ENCODE results near the gene COL4A4. TPM values are rescaled to one million over a fixed set of nuclear protein-coding genes. Genes with fewer than 3 reads are reported as not detected.

COL4A4 gene
- total and polyA plus RNA-seq, 2 donors (not counting 3 experiments of a cell fraction or from before 2014, with no cell fraction given): not detected

DNA sequence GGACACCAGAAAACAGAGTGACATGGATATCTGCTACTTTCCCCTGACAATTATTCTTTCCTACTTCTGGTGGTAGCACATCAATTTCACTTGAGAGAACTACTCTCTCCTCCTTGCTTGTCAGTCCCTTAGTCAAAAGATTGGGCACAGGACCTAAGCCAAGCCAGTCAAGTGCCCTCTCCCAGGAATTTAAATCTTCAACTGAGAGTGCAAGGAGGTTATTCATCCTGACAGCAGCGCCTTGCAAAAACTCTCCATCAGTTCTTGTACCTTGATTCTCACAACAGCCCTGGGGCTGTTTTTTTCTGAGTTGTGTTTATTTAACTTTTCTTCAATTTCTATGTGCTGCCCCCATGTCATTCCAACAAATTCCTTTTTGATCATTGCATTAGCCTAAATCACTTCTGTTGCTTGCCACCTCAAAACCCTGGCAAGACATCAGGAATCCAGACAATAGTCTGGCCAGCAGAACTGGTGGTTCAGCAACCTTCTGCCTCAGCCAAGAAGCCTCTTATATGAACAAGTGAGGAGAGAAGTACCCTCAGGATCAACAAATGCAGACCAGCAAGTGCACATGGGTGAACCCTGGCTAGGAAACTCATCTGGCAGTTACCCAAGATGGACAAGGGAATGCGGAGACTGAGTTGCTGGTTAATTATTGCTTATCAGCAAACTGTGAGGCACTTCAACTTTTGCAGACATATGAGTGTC is 19.8 kb upstream of the COL4A4 start:
- DNase-seq (ENCODE audit: low read depth, low spot score): no peak
- Histone ChIP-seq H3K4me1 (ENCODE audit: control insufficient read depth, extremely low read depth, insufficient read depth, low read length) (no peaks in the 10 kb centered on the region), H3K9me1 (replicated peaks; ENCODE audit: control insufficient read depth, extremely low read depth, insufficient read depth, low read length) (no peaks in the 10 kb centered on the region), H3K27ac (ENCODE audit: insufficient read depth, low read depth, low read length) (no peak overlapping the region), H3K36me3 (ENCODE audit: control insufficient read depth in 2 of 2, extremely low read depth in 1 of 2, insufficient read depth in 2 of 2, low read length in 2 of 2) (no peaks in the 10 kb centered on the region), H4K20me1 (replicated peaks; ENCODE audit: control insufficient read depth, extremely low read depth, insufficient read depth, low read length) (no peaks in the 10 kb centered on the region), H3K4me3 (replicated peaks in 1 of 3; ENCODE audit: insufficient read depth in 1 of 3, low read depth in 1 of 3, low read length in 3 of 3) (no peak overlapping the region), H3K79me2 (ENCODE audit: control insufficient read depth, insufficient read depth, low read length) (no peaks in the 10 kb centered on the region), H3K27me3 (ENCODE audit: control insufficient read depth in 2 of 2, insufficient read depth in 2 of 2, low read length in 2 of 2) (no peaks in the 10 kb centered on the region), H3K9ac (replicated peaks; ENCODE audit: extremely low read depth, insufficient read depth, low read length) (no peak overlapping the region), H3K9me3 (replicated peaks; ENCODE audit: control insufficient read depth, insufficient read depth, low read length) (no peaks in the 10 kb centered on the region), H2AFZ (ENCODE audit: low read depth, low read length) (no peak overlapping the region), H3K4me2 (ENCODE audit: insufficient read depth, low read length) (no peak overlapping the region)
- FAIRE-seq: no peak
- no TSS peak for BruUV-seq (replicated peaks)
- intact Hi-C loops (cut with micrococcal nuclease) (no loop called here), dilution Hi-C loops (cut with MboI; ENCODE audit: extremely low pct_ligation_motif_present, low sequenced_read_pairs) (no loop called here)
- ChIA-PET POLR2A (no interaction called here), CTCF (no interaction called here)
- no peak for TF ChIP-seq EZH2 (IDR thresholded peaks at IDR 0.05; ENCODE audit: borderline replicate concordance, low read depth, low read length, severe bottlenecking)
- TF ChIP-seq, protein P1, sequence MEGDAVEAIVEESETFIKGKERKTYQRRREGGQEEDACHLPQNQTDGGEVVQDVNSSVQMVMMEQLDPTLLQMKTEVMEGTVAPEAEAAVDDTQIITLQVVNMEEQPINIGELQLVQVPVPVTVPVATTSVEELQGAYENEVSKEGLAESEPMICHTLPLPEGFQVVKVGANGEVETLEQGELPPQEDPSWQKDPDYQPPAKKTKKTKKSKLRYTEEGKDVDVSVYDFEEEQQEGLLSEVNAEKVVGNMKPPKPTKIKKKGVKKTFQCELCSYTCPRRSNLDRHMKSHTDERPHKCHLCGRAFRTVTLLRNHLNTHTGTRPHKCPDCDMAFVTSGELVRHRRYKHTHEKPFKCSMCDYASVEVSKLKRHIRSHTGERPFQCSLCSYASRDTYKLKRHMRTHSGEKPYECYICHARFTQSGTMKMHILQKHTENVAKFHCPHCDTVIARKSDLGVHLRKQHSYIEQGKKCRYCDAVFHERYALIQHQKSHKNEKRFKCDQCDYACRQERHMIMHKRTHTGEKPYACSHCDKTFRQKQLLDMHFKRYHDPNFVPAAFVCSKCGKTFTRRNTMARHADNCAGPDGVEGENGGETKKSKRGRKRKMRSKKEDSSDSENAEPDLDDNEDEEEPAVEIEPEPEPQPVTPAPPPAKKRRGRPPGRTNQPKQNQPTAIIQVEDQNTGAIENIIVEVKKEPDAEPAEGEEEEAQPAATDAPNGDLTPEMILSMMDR (IDR thresholded peaks at IDR 0.05; ENCODE audit: extremely low read depth in 1 of 2, insufficient read depth in 1 of 2, low read depth in 1 of 2, low read length in 2 of 2): no peak
- no peak for TF ChIP-seq MYC (IDR thresholded peaks at IDR 0.05; ENCODE audit: low read depth, low read length)

DNA sequence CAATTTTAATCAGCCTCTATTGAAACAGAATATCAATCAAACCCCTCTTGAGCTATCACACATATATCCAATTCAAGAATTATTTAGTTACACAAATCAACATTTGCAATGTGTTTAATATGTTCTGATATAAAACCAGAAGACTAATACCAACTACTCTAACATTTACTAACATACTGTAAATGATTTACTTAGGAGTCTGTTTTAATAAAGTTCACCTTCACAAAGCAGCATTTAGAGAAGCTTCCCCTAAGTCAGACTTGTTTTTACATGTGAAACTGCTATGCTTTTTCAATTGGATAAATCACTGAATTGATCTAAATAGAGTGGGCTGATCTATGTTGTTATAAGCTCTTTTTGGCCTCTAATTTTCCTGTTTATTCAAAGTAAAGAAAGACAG is 18.8 kb upstream of the COL4A4 start:
- Histone ChIP-seq H3K9me1 (replicated peaks; ENCODE audit: control insufficient read depth, extremely low read depth, insufficient read depth, low read length) (no peaks in the 10 kb centered on the region), H3K4me2 (ENCODE audit: insufficient read depth, low read length) (no peak overlapping the region), H4K20me1 (replicated peaks; ENCODE audit: control insufficient read depth, extremely low read depth, insufficient read depth, low read length) (no peaks in the 10 kb centered on the region), H3K9ac (replicated peaks; ENCODE audit: extremely low read depth, insufficient read depth, low read length) (no peak overlapping the region), H3K27me3 (ENCODE audit: control insufficient read depth in 2 of 2, insufficient read depth in 2 of 2, low read length in 2 of 2) (no peaks in the 10 kb centered on the region), H3K4me1 (ENCODE audit: control insufficient read depth, extremely low read depth, insufficient read depth, low read length) (no peaks in the 10 kb centered on the region), H3K4me3 (replicated peaks in 1 of 3; ENCODE audit: insufficient read depth in 1 of 3, low read depth in 1 of 3, low read length in 3 of 3) (no peak overlapping the region), H2AFZ (ENCODE audit: low read depth, low read length) (no peak overlapping the region), H3K27ac (ENCODE audit: insufficient read depth, low read depth, low read length) (no peak overlapping the region), H3K79me2 (ENCODE audit: control insufficient read depth, insufficient read depth, low read length) (no peaks in the 10 kb centered on the region), H3K36me3 (ENCODE audit: control insufficient read depth in 2 of 2, extremely low read depth in 1 of 2, insufficient read depth in 2 of 2, low read length in 2 of 2) (no peaks in the 10 kb centered on the region), H3K9me3 (replicated peaks; ENCODE audit: control insufficient read depth, insufficient read depth, low read length) (no peaks in the 10 kb centered on the region)
- intact Hi-C loops (cut with micrococcal nuclease) (no loop called here), dilution Hi-C loops (cut with MboI; ENCODE audit: extremely low pct_ligation_motif_present, low sequenced_read_pairs) (no loop called here)
- ChIA-PET POLR2A (no interaction called here), CTCF (interaction anchor here (1.4 kb wide), 1 partner anchor 56 kb away, joined by 5 read pairs; no protein-coding TSS in a partner anchor)
- no peak for DNase-seq (ENCODE audit: low read depth, low spot score)
- FAIRE-seq: no peak
- TF ChIP-seq POLR2A (IDR thresholded peaks at IDR 0.05; ENCODE audit: low read depth, low read length) (no peak), POLR2AphosphoS5 (IDR thresholded peaks at IDR 0.05; ENCODE audit: insufficient read depth, low read depth, low read length) (no peak), EZH2 (IDR thresholded peaks at IDR 0.05; ENCODE audit: borderline replicate concordance, low read depth, low read length, severe bottlenecking) (no peak), MAX (IDR thresholded peaks at IDR 0.05; ENCODE audit: insufficient read depth, insufficient read length) (no peak), GATA2 (IDR thresholded peaks at IDR 0.05; ENCODE audit: insufficient read depth, insufficient read length, low read depth, low read length) (no peak), FOS (IDR thresholded peaks at IDR 0.05; ENCODE audit: borderline replicate concordance, insufficient read depth, low read length) (no peak), JUN (IDR thresholded peaks at IDR 0.05; ENCODE audit: borderline replicate concordance, insufficient read depth, insufficient read length, low read depth) (no peak), MYC (IDR thresholded peaks at IDR 0.05; ENCODE audit: low read depth, low read length) (no peak)
- TF ChIP-seq, protein P1 (IDR thresholded peaks at IDR 0.05; ENCODE audit: extremely low read depth in 1 of 2, insufficient read depth in 1 of 2, low read depth in 1 of 2, low read length in 2 of 2): no peak
- BruUV-seq (replicated peaks): no TSS peak
